IMR-90 (cell line): Measurements from ENCODE around the gene AGK. TPM values are rescaled to one million over a fixed set of nuclear protein-coding genes. Genes with fewer than 3 reads are reported as not detected.

Experiments
- ATAC-seq: fragments of 200-7000 bp; cut with Tn5 transposase; 2 replicates; pipeline ENCODE4 v1.9.1; 2020; ENCODE audit warnings: low read depth, mild to moderate bottlenecking, moderate library complexity
- BruUV-seq: library from RNA; stranded (reverse); fragments of 400-500 nt; replicated peaks from 2 replicates; lab custom pipeline; 2021; lab: Mats Ljungman, UMichigan
- CTCF ChIA-PET: fragments of 300-600 bp; formaldehyde crosslinking; extraction: SDS; loops from one replicate; lab custom pipeline; 2021; ENCODE audit warnings: antibody characterized with exemption; lab: Yijun Ruan, JAX
- POLR2A ChIA-PET: fragments of 300-600 bp; sonication (Branson Sonifier 250); formaldehyde crosslinking; loops from one replicate; lab custom pipeline; 2022; ENCODE audit warnings: antibody characterized with exemption; ENCODE audit not compliant: unreplicated experiment; lab: Charles Lee
- DNase-seq: peaks from one replicate; pipeline ENCODE4 v3.0.0; 2013
- H2AFZ ChIP-seq: replicated peaks from 2 replicates; pipeline ENCODE3; 2013; ENCODE audit warnings: low read length, mild to moderate bottlenecking; ENCODE audit not compliant: poor library complexity
- H2AK5ac ChIP-seq: 2 replicates; pipeline ENCODE4 v1.6.1; 2013; ENCODE audit warnings: low read depth, low read length, inconsistent platforms
- H2AK9ac ChIP-seq: replicated peaks from 2 replicates; pipeline ENCODE3; 2013; ENCODE audit warnings: mild to moderate bottlenecking, low read depth, low read length, moderate library complexity; ENCODE audit not compliant: poor library complexity
- H2BK120ac ChIP-seq: 2 replicates; pipeline ENCODE4 v1.6.1; 2013; ENCODE audit warnings: low read depth, low read length, inconsistent platforms
- H2BK15ac ChIP-seq: 3 replicates; pipeline ENCODE4 v1.6.1; 2013; ENCODE audit warnings: low read depth, low read length, inconsistent platforms
- H2BK20ac ChIP-seq: 2 replicates; pipeline ENCODE4 v1.6.1; 2013; ENCODE audit warnings: low read depth, mild to moderate bottlenecking, inconsistent platforms, low read length, moderate library complexity
- H2BK5ac ChIP-seq: 2 replicates; pipeline ENCODE4 v1.6.1; 2013; ENCODE audit warnings: mild to moderate bottlenecking, low read depth, low read length, inconsistent platforms; ENCODE audit not compliant: poor library complexity, severe bottlenecking
- H3K14ac ChIP-seq: replicated peaks from 2 replicates; pipeline ENCODE4 v1.6.1; 2013; ENCODE audit warnings: low read depth, low read length, inconsistent platforms
- H3K18ac ChIP-seq: 2 replicates; pipeline ENCODE4 v1.6.1; 2013; ENCODE audit warnings: low read depth, low read length, control low read depth
- H3K23ac ChIP-seq: 2 replicates; pipeline ENCODE4 v1.6.1; 2013; ENCODE audit warnings: low read depth, low read length, inconsistent platforms
- H3K27ac ChIP-seq: 2 replicates; pipeline ENCODE4 v1.5.1; 2013; ENCODE audit warnings: mild to moderate bottlenecking, control low read depth, low read length; ENCODE audit not compliant: insufficient read depth
- H3K27me3 ChIP-seq: 2 replicates; pipeline ENCODE4 v1.6.1; 2013; ENCODE audit warnings: low read length; ENCODE audit not compliant: control insufficient read depth, insufficient read depth
- H3K36me3 ChIP-seq: 2 replicates; pipeline ENCODE4 v1.6.1; 2013; ENCODE audit warnings: low read length, mixed read lengths; ENCODE audit not compliant: control insufficient read depth, insufficient read depth
- H3K4ac ChIP-seq: 2 replicates; pipeline ENCODE4 v1.6.1; 2013; ENCODE audit warnings: low read depth, low read length, inconsistent platforms
- H3K4me1 ChIP-seq: 2 replicates; pipeline ENCODE4 v1.6.1; 2013; ENCODE audit warnings: low read length, mixed read lengths; ENCODE audit not compliant: control insufficient read depth, insufficient read depth
- H3K4me2 ChIP-seq: 2 replicates; pipeline ENCODE4 v1.6.1; 2013; ENCODE audit warnings: low read depth, mild to moderate bottlenecking, control low read depth, low read length, moderate library complexity
- H3K4me3 ChIP-seq: 2 replicates; pipeline ENCODE4 v1.5.1; 2013; ENCODE audit warnings: low read depth, mild to moderate bottlenecking, control low read depth, low read length, moderate library complexity; ENCODE audit not compliant: insufficient read depth
- H3K56ac ChIP-seq: 2 replicates; pipeline ENCODE4 v1.6.1; 2013; ENCODE audit warnings: low read length, inconsistent platforms; ENCODE audit not compliant: insufficient read depth; ENCODE audit errors: extremely low read depth
- H3K79me1 ChIP-seq, 2 experiments: 2 replicates each; pipeline ENCODE4 v1.6.1; 2013; ENCODE audit warnings: low read length in 2 of 2, inconsistent platforms in 1 of 2, low read depth in 1 of 2
- H3K9ac ChIP-seq: 2 replicates; pipeline ENCODE4 v1.6.1; 2013; ENCODE audit warnings: low read depth, low read length, control low read depth
- H3K9me1 ChIP-seq: 2 replicates; pipeline ENCODE4 v1.6.1; 2013; ENCODE audit warnings: low read length, inconsistent platforms; ENCODE audit not compliant: insufficient read depth
- H3K9me3 ChIP-seq: 2 replicates; pipeline ENCODE4 v1.6.1; 2013; ENCODE audit warnings: low read length; ENCODE audit not compliant: control insufficient read depth, insufficient read depth
- H4K20me1 ChIP-seq: 2 replicates; pipeline ENCODE4 v1.6.1; 2013; ENCODE audit warnings: low read length, inconsistent platforms; ENCODE audit not compliant: insufficient read depth
- H4K5ac ChIP-seq: 2 replicates; pipeline ENCODE4 v1.6.1; 2013; ENCODE audit warnings: mild to moderate bottlenecking, low read depth, low read length, control low read depth
- H4K8ac ChIP-seq, 2 experiments: 2 replicates each; pipeline ENCODE4 v1.6.1; 2013; ENCODE audit warnings: low read depth in 2 of 2, low read length in 2 of 2, control low read depth in 1 of 2, inconsistent platforms in 1 of 2
- H4K91ac ChIP-seq: 2 replicates; pipeline ENCODE4 v1.6.1; 2013; ENCODE audit warnings: low read depth, low read length, inconsistent platforms; ENCODE audit not compliant: insufficient read depth
- CHD1 ChIP-seq: IDR thresholded peaks from 2 replicates; pipeline ENCODE4 v1.6.1; 2012; ENCODE audit warnings: low read depth, low read length, improper control_type of control experiment
- CTCF ChIP-seq: conservative IDR thresholded peaks from 2 replicates; pipeline ENCODE4 v1.5.1; 2012; ENCODE audit warnings: mild to moderate bottlenecking, low read depth, low read length, improper control_type of control experiment
- MAFK ChIP-seq: IDR thresholded peaks from 2 replicates; pipeline ENCODE4 v1.6.1; 2012; ENCODE audit warnings: low read depth, low read length, improper control_type of control experiment
- MAZ ChIP-seq: IDR thresholded peaks from 2 replicates; pipeline ENCODE4 v1.6.1; 2012; ENCODE audit warnings: low read depth, mild to moderate bottlenecking, low read length, improper control_type of control experiment, moderate library complexity, borderline replicate concordance
- MXI1 ChIP-seq: IDR thresholded peaks from 2 replicates; pipeline ENCODE4 v1.6.1; 2012; ENCODE audit warnings: low read depth, mild to moderate bottlenecking, low read length, moderate library complexity, borderline replicate concordance
- POLR2A ChIP-seq: IDR thresholded peaks from 2 replicates; pipeline ENCODE4 v1.6.1; 2012; ENCODE audit warnings: mild to moderate bottlenecking, low read depth, low read length
- RAD21 ChIP-seq: IDR thresholded peaks from 2 replicates; pipeline ENCODE4 v1.6.1; 2012; ENCODE audit warnings: low read length, improper control_type of control experiment
- RCOR1 ChIP-seq: IDR thresholded peaks from 2 replicates; pipeline ENCODE4 v1.6.1; 2012; ENCODE audit warnings: mild to moderate bottlenecking, low read length, improper control_type of control experiment; ENCODE audit not compliant: insufficient replicate concordance
- SMC3 ChIP-seq: fragments of 150-350 bp; IDR thresholded peaks from 2 replicates; pipeline ENCODE4 v1.6.1; 2016; ENCODE audit warnings: low read depth, mild to moderate bottlenecking, antibody characterized with exemption, low read length, moderate library complexity
- USF2 ChIP-seq: fragments of 150-350 bp; IDR thresholded peaks from 2 replicates; pipeline ENCODE4 v1.6.1; 2017; ENCODE audit warnings: mild to moderate bottlenecking, antibody characterized with exemption, low read length, low read depth
- WGBS, 2 experiments: methylation state at CpG; one replicate each; pipeline versions ENCODE4 v1.1.5 to v1.1.7; 2013; ENCODE audit warnings: missing lambda C conversion rate in 2 of 2; ENCODE audit not compliant: insufficient read length in 1 of 2; ENCODE audit errors: extremely low coverage in 2 of 2; 5-methylcytosine and 5-hydroxymethylcytosine counted together
- dilution Hi-C: fragments of 300-500 bp; cut with HindIII; formaldehyde crosslinking; loops from one replicate; pipeline ENCODE4 v1.14.3; 2018; ENCODE audit warnings: low sequenced_read_pairs; ENCODE audit not compliant: unreplicated experiment
- in situ Hi-C: fragments of 300-500 bp; cut with MboI; formaldehyde crosslinking; loops from 3 replicates; pipeline ENCODE4 v1.14.3; 2019; ENCODE audit warnings: low sequenced_read_pairs, inconsistent platforms, mixed read lengths
- intact Hi-C: fragments of 100-400 bp; cut with micrococcal nuclease; formaldehyde crosslinking; loops from 2 replicates; pipeline ENCODE4 v1.10.0; 2022
- polyA plus RNA-seq, 3 experiments: library from polyadenylated mRNA; depleted of rRNA; stranded (reverse); fragments of >200 nt; gene quantifications; 2 replicates each; pipeline ENCODE4 v1.2.3, GENCODE V29; 2012; ENCODE audit warnings: low replicate concordance in 1 of 3
- total RNA-seq: library from RNA; depleted of rRNA; stranded (reverse); fragments of >200 nt; gene quantifications from 2 replicates; pipeline ENCODE4 v1.2.3, GENCODE V29; 2012
- TF ChIP-seq, protein P1 (sequence below): fragments of 150-350 bp; IDR thresholded peaks from 2 replicates; pipeline ENCODE4 v1.6.1; 2016; ENCODE audit warnings: low read depth, mild to moderate bottlenecking, low read length, moderate library complexity, borderline replicate concordance

The AGK gene
- total and polyA plus RNA-seq, 2 of the 4 experiments (the other 2 are of a cell fraction): 35.5 to 37.3 TPM

GRCh38 chr7:141544831-141545230 is 6.4 kb upstream of the AGK start:
- WGBS, 2 experiments: no CpG with 5 or more reads among the region's 1 CpG
- Histone ChIP-seq H3K9ac (no peak overlapping the region), H2BK15ac (no peak overlapping the region), H4K20me1 (no peaks in the 10 kb centered on the region), H4K8ac (no peak overlapping the region), H3K79me1 (no peaks in the 10 kb centered on the region), H3K23ac (no peak overlapping the region), H3K4me2 (no peak overlapping the region), H2AK5ac (no peak overlapping the region), H3K9me3 (no peaks in the 10 kb centered on the region), H3K56ac (no peak overlapping the region), H3K27ac (no peak overlapping the region), H3K27me3 (peaks cover 4% of the 10 kb centered on the region; the same call in 1 of the 2 replicates), H2BK5ac (no peak overlapping the region), H3K18ac (no peak overlapping the region), H2AFZ (no peak overlapping the region), H4K91ac (no peak overlapping the region), H3K9me1 (no peaks in the 10 kb centered on the region), H2BK20ac (no peak overlapping the region), H3K14ac (no peak overlapping the region), H2AK9ac (no peak overlapping the region), H4K5ac (no peak overlapping the region), H3K4me3 (no peak overlapping the region), H3K4ac (no peak overlapping the region), H2BK120ac (no peak overlapping the region), H3K4me1 (no peaks in the 10 kb centered on the region), H3K36me3 (no peaks in the 10 kb centered on the region)
- no peak for TF ChIP-seq USF2
- no peak for TF ChIP-seq MAZ
- TF ChIP-seq CTCF: no peak
- TF ChIP-seq CHD1: no peak
- no peak for TF ChIP-seq SMC3
- no peak for TF ChIP-seq MAFK
- TF ChIP-seq RAD21: no peak
- TF ChIP-seq, protein P1, sequence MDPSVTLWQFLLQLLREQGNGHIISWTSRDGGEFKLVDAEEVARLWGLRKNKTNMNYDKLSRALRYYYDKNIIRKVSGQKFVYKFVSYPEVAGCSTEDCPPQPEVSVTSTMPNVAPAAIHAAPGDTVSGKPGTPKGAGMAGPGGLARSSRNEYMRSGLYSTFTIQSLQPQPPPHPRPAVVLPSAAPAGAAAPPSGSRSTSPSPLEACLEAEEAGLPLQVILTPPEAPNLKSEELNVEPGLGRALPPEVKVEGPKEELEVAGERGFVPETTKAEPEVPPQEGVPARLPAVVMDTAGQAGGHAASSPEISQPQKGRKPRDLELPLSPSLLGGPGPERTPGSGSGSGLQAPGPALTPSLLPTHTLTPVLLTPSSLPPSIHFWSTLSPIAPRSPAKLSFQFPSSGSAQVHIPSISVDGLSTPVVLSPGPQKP: no peak
- TF ChIP-seq POLR2A: no peak
- no peak for TF ChIP-seq MXI1
- no peak for TF ChIP-seq RCOR1
- CTCF ChIA-PET: no interaction called here
- dilution Hi-C loops (no loop called here), intact Hi-C loops (no loop called here), in situ Hi-C loops (loop anchor here (25.0 kb wide), 1 partner anchor 733 kb away; no protein-coding TSS in a partner anchor)
- POLR2A ChIA-PET: no interaction called here
- no TSS peak for BruUV-seq
- DNase-seq (no peak), ATAC-seq (no peak)
